ENCODE measurements around the gene PRKD1. TPM values are rescaled to one million over a fixed set of nuclear protein-coding genes. Genes with fewer than 3 reads are reported as not detected.

Gene PRKD1
- total RNA-seq, 1 experiment from 2014 or later, result 2.7 TPM

- Histone ChIP-seq H3K18ac (ENCODE audit: insufficient read length, low read depth, low read length) (no peak overlapping the region), H3K4me2 (ENCODE audit: insufficient read depth, insufficient read length, low read length) (no peak overlapping the region), H3K79me1 (ENCODE audit: insufficient read depth, low read depth, low read length, poor library complexity, severe bottlenecking) (no peaks in the 10 kb centered on the region), H4K5ac (ENCODE audit: insufficient read length, low read depth, low read length) (no peak overlapping the region), H3K27me3 (ENCODE audit: insufficient read depth, low read length) (no peaks in the 10 kb centered on the region), H3K4me1 (ENCODE audit: insufficient read depth, low read length) (no peaks in the 10 kb centered on the region; the same call in 1 of the 2 replicates), H4K91ac (ENCODE audit: insufficient read length, low read depth, low read length) (no peak overlapping the region), H4K20me1 (ENCODE audit: control insufficient read depth, insufficient read depth, insufficient read length) (no peaks in the 10 kb centered on the region), H2BK5ac (ENCODE audit: insufficient read length, low read length) (no peak overlapping the region), H3K23me2 (ENCODE audit: insufficient read length, low read depth, low read length, poor library complexity, severe bottlenecking) (no peaks in the 10 kb centered on the region), H3K79me2 (ENCODE audit: insufficient read depth, low read length) (no peaks in the 10 kb centered on the region), H2BK12ac (ENCODE audit: insufficient read length, low read depth, low read length) (no peak overlapping the region), H3K56ac (ENCODE audit: insufficient read length, low read depth, low read length) (no peak overlapping the region), H3K9ac (ENCODE audit: extremely low read depth, insufficient read length, low read length) (no peak overlapping the region), H3K4ac (ENCODE audit: low read depth, low read length) (no peak overlapping the region), H3K14ac (ENCODE audit: insufficient read depth, low read length) (no peak overlapping the region), H2BK20ac (ENCODE audit: low read depth, low read length, poor library complexity, severe bottlenecking) (no peak overlapping the region), H2AFZ (ENCODE audit: low read length) (no peak overlapping the region), H2BK15ac (ENCODE audit: low read depth, low read length) (no peak overlapping the region), H2BK120ac (ENCODE audit: low read depth, low read length, poor library complexity, severe bottlenecking) (no peak overlapping the region), H3T11ph (ENCODE audit: low read length) (no peak overlapping the region), H4K8ac (replicated peaks; ENCODE audit: insufficient read length, low read depth, low read length) (no peak overlapping the region), H3K23ac (ENCODE audit: insufficient read length, low read depth, low read length) (no peak overlapping the region), H3K9me3 (ENCODE audit: control insufficient read depth, low read depth, low read length) (no peaks in the 10 kb centered on the region), H3K27ac (ENCODE audit: insufficient read length, low read depth, low read length) (no peak overlapping the region), H2AK5ac (ENCODE audit: insufficient read length, low read length) (no peak overlapping the region)
- DNase-seq, result no peak
- Mint-ChIP-seq H3K9me3 (no peaks in the 10 kb centered on the region), H3K27ac (no peak overlapping the region), H3K36me3 (ENCODE audit: insufficient read depth in 1 of 3, low read depth in 3 of 3) (no peaks in the 10 kb centered on the region), H3K27me3 (ENCODE audit: low read depth) (no peaks in the 10 kb centered on the region), H3K4me3 (no peak overlapping the region), H3K4me1 (peaks cover 6 to 7% of the 10 kb centered on the region in 2 experiments)
- WGBS (ENCODE audit: extremely low coverage, insufficient read length, low lambda C conversion rate), result no CpG with 5 or more reads among the region's 3 CpGs
- no peak for TF ChIP-seq CTCF (conservative IDR thresholded peaks at IDR 0.05)
These were observed 59.6 kb downstream of the PRKD1 start for GRCh38 chr14:29868000-29868399.
